Pons (tissue), 1 donor: ENCODE measurements around the gene KIF5C.
A peak's percentile ranks its signal among the peaks of the same experiment; 100 is the strongest.

Source experiments
- DNase-seq: peaks from one replicate; pipeline ENCODE4 v3.0.0-alpha.2; 2016; ENCODE audit warnings: low spot score

The KIF5C gene

DNA sequence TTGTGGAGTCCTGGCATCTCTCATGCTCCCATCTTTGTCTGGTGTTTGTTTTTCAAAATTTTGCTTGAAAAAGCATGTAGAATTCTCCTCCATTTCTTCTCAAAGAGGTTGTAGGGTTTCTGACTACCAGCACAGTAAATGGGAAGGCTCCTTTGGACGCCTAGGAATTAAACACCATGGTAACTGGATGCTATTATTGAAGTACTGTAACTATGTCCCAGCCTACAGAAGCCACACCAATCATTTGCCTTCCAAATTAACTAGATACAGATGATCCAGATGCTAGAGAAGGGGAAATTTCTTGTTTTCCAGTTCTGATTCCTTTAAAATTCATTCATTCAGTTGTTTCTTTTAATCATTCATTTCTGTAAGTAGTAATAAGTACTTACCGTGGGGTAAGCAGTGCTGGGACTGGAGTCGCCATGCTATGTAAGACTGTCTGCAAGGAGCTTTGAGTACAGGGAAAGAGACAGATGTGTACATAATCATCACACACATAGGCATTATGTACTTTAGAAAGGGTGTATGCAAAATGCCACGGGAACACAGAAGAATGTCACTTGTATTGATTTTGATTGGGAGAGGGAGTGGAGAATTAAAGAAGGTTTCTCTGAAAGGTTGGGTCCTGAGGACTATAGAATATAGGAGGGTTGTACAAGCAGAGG, 49.6 kb downstream of the KIF5C start:
- DNase-seq: no peak

DNA sequence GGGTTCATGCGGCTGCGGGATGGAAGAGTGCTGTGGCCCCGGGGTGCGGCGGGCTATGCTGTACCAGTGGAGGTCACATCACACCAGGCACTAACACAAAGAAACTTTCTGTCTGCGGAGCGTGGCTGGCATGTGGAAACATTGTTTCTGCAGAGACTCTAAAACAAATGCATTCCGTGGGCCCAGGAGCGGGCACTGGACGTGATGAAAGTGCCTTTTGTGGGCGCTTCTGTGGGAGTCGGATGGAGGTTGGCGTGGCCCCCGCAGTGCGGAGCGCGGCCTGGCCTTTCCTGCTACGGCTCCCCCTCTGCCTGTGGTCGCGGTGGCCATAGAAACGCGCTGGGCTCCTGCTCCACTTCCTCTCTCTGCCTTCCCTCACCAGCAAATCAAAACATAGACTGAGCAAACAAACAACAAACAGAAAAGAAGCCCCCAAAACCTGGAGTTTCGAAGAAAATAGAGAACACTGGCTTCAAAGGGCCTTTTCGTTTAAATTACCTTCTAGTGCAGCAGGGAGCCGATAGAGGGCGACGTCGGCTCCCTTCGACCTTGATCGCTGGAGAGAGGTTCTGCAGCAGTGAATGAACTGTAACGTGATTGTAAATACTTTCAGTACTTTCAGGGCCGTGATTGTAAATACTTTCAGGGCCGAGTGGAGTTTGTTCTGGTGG, 51.4 kb downstream of the KIF5C start:
- DNase-seq: peak; percentile 96

DNA sequence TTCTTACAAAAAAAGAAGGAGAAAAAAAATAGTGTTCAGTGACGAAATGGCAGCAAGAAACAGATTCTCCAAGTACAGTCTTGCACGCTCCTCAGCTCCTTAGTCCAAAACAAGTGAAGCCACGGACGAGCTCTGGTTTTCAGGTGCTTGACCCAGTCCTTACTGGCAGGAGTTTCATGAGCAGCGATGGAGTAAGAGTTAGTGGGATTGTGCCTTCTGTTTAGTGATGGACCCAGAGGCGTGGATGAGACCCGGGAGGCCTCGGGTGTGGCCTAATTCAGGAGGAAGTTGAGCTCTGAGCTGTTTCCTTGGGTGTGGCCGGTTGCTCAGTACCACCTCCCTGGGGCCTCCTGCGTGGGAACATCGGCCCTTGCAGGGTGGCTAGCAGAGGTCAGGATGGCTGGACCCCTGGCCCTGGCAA, 52.0 kb downstream of the KIF5C start:
- no peak for DNase-seq

DNA sequence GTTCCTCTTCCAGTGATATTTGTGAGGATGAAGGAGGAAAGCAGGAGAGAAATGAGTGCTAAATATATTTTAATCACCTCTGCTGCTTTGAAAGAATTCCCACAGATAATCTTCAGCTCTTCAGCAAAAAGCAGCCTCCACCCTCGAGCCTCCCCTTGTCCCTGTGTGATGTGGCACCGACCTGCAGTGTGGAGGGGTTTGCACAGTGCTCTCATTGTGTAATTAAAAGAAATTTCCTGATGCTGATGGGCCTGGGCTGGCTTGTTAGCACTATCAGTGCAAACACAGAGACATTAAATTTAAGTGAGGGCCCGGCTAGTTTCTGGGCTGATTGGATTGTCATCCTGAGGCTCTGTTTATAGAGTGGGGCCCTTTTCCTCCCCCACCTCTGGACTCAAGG, 53.4 kb downstream of the KIF5C start:
- DNase-seq: peak; percentile 67

DNA sequence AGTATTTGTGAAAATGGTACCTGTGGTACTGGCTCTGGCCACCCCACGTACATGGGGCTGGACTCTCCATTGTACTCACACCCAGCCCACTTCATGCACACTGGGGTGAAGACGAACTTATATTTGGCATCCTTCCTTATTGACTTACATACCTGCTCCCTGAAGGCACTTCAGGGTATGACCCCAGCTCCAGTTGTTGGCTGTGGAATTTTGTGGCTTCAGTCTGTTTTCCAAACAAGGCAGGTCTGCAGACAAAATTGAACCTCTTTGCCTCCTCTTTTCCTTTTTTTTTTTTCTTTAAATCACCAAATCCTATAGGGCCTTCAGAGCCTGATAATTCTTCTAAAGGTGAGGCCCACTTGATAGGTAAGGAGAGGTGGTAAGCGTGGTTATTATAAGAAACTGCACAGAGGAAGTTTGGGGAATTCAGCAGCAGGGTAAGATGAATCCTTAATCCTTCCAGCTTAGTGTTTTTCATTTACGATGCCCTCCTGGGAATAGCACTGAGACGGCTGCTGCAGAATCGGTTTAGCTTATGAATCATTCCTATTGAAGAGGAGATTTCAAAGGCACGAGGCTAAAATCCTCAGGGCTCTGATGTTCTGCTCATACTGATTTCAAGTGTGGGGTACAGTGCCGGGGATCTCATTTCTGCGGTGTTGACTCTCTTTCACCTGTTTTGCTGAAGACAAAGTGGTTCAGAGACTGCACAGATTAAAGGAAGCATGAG, 55.2 kb downstream of the KIF5C start:
- DNase-seq: no peak

DNA sequence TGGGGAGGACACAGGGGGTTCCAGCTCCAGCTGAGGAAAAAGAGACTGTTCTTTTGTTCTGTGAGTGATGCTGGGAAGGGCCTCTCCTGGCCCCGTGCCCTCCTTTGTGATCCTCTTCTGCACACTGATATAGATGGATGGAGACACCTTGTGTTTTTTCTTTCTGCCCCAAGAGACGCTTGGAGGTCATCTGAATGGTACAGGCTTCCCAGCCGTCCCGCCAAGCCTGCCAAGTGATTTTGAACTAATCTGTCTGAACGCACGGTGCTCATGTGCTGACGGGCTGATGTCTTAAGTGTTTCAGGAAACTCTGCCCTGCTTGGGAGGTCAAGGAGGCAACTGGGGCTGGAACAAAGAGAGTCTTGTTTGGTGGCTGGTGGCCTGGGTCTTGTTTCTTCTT, 57.5 kb downstream of the KIF5C start:
- peak; percentile 74 for DNase-seq

DNA sequence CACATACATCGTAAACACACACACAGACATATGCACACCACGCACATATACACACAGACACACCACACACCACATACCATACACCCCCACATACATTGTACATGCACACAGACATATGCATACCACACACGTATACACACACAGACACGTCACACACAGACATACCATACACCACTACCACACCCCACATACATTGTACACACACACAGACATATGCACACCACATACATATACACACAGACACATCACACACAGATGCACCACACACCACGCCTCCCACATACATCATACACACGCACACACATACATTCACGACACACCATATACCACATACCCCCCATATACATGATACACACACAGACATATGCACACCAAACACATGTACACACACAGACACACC, 58.4 kb downstream of the KIF5C start:
- no peak for DNase-seq

DNA sequence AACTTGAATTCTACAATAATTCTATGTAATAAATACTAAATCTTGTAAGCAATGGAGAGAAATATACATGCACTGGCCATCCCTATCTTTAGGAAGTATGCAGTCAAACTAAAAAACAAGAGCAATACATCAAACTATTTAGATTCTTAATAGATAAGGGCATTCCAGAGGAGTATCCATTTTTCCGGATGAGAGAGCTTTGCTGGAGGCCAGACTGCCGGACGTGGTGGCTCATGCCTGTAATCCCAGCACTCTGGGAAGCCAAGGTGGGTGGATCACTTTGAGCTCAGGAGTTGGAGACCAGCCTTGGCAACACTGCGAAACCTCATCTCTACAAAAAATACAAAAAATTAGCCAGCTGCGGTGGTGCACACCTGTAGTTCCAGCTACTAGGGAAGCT, 60.8 kb downstream of the KIF5C start:
- DNase-seq: no peak

DNA sequence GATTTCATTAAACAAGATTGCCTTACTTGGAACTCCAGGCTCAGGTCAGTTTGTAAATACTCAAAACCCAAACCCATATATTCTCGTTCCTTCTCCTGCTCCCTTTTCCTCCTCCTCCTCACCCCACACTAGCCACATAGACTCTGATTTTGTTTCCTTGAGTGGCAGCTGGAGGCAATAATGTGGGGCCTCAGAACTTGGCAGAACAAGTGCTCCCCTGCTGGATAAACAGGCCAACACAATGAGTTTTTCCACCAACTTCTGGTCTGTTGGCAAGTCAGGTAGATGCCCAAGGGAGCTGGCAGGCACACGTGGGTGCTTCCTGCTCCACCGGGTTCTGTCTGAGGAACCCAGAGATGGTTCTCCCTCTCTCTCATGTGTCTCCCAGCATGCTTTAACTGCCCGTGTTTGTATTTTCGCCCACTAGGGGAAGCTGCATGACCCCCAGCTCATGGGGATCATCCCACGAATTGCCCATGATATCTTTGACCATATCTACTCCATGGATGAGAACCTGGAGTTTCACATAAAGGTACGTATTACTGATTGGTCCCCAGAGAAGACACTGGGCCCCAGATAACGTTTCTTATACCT, 61.9 kb downstream of the KIF5C start:
- DNase-seq: peak; percentile 78

DNA sequence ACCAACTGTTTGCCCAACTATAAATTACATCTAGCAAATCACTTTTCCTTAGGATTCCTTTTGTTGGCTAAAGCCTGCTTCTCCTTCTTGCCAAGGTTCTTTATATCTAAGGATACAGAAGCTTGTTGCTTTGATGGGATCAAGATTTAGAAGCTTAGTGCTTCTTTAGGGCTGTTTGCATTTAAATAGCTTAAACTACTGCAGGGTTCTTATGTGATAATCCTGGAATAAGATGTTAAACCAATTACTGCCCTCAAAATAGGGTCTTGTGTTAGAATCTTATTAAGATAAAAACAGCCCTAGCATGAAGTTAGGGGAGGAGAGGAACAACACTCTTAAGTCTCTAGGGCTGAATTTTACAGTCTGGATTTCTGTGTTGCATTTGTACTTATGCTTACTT, 64.2 kb downstream of the KIF5C start:
- DNase-seq: no peak

DNA sequence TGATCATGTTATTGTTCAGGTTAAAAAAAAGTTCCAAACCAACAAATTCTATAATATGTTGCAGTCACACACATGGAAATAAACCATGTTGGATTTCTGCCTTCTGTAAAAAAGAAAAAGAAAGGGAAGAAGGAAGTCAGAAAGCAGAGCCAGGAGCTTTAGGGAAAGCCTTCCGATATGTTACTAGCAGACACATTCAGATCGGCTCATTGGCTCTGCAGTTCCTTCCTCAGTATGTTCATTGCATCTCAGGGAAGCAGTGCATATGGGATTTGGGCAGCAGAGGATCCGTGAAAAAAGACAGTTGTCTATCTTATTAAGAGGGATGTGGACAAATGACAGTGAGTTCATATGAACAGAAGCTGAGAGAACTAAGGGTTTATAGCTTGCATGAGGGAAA, 68.1 kb downstream of the KIF5C start:
- no peak for DNase-seq

DNA sequence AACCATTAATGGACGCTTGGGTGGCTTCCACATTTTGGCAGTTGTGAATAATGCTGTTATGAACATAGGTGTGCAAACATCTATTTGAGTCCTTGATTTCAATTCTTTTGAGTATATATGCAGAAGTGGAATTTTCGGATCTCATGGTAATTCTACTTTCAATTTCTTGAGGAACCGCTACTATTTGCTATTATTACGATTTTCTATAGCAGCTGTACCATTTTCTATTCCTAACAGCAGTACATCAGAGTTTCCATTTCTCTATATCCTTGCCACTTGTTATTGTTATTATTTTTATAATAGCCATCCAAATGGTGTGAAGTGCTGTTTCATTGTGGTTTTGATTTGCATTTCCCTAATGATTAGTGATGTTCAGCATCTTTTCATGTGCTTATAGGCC, 69.5 kb downstream of the KIF5C start:
- DNase-seq: no peak

DNA sequence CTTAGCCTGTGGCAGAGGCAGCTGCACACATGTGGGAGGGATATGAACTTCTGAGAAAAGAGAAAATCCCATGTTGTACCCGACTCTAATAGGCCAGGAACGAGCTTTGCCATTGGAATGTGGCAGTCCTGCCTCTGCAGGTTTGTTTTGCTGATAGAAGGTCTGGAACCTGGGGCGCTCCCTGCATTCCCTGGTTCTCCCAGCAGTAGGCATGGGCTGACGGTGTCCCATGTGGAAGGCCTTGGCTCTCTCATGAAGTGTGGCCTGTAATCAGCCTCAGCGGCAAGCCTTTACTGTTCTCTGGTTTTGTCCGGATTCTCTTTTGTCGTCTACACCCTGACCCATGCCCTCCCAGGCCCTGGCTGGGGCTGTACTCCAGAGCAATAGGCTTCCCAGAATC, 72.3 kb downstream of the KIF5C start:
- DNase-seq: no peak

DNA sequence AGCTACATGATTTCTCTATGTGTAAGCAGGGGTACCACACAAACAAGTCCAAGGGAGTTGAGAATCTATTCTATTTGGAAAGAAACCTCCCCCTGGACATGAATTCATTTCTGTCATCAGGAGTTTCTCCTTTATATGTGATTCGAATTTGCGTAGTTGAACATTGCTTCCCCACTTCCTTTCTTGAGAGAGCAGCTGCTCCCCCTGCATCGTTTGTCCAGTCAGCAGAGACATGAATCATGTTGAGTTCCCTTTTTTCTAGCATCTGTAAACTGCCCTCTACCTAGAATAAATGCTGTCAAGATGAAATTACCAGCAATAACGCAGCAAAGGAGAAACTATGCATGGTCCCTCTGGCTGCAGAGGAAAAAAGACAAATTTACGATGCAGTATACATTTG, 73.8 kb downstream of the KIF5C start:
- no peak for DNase-seq

DNA sequence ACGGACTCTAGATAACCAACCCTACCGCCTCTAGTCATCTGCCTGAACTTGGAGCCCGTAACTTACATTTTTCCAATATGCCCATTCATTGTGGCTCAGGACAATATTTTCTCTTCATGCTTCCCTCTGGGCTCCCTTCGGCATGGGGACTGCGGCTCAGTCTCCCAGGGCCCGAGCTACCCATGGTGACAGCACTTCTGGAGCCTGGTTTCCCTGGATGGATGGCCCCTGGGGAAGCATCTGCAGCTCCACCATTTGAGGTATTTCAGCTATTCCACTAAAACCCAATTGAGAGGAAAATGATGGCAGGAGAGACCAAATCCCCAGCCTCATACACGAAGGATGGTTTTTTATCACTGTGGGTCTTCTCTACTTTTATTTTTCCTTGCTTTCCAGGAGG, 74.3 kb downstream of the KIF5C start:
- DNase-seq: no peak

DNA sequence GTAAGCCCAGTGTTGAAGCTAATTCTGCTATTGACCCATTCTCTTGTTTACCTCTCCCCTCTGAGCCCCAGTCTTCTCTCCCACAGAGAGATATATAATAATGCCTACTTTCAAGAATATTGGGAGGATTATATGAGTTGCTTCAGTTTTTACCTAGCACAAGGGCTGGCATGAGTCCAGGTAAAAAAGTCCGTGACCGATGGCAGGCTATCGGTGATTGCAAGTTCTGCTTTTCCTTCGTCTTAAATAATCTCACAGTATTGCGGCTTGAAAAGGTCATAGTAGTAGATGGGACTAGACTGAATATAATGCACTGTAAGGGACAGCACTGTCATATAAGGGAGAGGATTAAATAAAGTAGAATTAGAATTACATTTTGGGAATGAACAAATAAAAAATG, 77.6 kb downstream of the KIF5C start:
- DNase-seq: no peak

DNA sequence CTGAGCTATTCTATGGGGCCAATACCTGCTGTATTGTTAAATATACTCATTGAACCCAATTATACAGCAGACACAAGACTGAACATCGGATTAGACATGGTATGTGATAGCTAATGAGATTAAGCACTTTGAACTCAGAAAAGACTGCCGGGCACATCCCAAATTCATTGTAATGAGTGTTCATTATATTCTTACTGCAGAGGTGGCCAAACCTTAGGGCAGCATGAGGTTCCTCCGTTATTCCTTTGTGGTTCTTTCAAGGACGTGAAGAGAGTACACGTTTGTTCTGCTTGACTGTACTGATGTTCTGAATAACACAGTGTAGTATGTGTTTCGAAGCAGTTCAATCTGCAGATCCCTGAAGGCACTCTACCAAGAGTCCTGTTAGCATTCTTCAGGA, 78.4 kb downstream of the KIF5C start:
- no peak for DNase-seq

DNA sequence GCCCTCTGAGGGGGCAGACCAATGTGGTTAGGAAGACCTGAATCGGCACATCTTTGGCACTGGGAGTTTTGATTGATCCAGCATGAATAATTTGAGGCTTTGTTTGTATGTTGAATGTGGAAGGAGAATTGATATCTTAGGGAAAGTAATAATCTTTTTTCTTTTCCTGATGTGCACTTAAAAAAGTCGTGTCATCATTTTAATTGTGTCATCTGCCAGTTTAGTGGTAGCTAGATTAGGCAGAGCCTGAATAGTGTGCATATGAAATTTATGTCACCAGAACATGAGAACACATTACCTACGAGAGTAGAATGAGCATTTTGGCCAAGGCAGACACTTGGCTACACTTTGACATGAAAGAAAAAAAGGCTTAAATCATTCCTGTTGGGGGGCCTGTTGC, 79.5 kb downstream of the KIF5C start:
- no peak for DNase-seq

DNA sequence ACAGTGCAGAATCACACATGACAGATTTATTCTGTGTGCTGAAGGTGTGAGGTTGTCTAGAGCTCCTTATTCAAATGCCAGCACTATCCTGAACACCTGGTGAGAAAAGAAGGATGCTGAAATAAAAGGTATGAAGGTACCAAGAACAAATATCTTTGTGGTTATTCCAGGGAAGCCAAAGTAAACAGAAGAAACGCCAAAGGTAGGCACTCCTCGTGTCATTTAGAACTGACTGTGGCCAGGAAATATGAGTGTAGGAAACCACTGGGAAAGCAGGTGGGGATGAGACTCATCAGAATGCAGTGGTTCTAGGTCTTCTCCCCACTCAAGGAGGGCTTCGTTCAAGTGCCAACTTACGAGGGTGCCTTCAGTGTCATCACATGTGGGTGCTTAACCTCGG, 80.8 kb downstream of the KIF5C start:
- DNase-seq: no peak

DNA sequence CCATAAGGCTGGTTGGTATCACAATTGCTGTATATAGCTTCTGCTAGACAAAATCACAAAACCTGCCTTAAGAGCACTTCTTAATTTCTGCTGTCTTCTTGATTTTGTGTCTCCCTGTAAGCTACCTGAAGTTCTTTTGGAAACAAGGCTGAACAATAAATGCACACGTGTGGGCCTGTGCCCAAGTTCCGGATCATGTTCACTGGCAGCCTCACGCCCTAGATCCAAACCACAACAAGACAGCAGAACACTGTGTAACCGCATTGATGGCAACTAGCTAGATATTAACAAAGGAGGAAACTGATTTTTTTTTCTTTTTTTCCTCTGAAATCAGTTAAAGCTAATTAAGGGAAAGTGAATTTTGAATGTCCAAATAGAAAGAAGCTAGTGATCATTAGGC, 82.0 kb downstream of the KIF5C start:
- no peak for DNase-seq

DNA sequence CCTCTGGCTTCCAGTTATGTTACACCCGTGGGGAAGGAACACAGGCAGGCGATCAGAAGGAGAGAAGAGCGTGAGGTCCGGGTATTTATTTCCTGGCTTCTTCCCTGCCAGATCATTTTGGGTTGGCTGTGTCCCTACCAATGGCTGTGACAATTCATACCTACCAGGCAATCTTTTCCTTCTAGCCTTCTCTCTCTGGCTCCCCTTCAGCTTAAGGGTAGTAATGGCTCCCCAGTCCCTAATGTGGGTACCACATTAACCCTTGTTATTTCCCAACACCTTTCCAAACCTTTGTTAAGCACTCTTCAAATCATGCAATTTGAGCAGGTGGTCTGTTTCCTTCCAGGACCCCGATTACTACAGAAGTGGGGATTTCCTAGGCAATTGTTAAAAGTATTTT, 84.7 kb downstream of the KIF5C start:
- DNase-seq: no peak

DNA sequence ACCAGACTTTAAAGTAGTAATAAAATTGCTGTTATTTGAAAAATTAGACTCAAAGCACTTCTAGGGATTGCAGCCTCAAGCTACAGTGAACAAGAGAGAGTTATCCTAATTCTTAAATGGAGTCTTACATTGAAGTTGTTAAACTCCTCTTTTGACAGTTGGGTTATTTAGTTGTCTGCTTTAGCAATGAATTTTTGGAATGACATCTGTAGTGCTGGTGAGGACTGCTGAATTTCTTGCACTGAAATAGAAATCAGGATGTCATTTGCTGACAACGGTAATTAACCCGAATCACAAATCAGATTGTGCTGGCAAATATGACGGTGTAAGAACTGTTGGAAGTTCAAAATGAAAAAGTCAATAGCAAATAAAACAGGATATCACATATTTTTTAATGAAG, 85.5 kb downstream of the KIF5C start:
- DNase-seq: no peak

DNA sequence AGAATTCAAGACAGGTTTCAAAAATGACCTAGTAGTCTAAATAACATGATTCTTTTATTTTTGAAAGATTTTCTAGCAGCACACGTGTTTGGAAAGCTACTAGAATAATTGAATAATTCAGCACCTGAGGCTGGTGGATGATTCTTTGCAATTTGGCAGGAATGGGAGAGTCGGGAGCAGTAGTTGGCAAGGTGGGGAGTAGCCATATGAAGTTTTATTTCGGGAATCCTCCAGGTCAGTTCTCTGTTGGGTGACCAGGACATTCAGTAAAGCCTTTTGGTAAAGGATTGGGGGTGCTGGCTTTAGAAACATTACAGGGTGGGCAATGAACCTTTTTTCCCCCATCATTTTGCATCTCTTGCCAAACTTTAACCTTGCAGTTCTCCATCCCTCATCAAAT, 88.4 kb downstream of the KIF5C start:
- DNase-seq: no peak
